KMS-11 (cell line): ENCODE measurements around the gene IFT25.

Source experiments
- H2AFZ ChIP-seq: fragments of 200-600 bp; sonication (generic); 2 replicates; pipeline ENCODE4 v1.6.1; 2016; ENCODE audit warnings: antibody characterized with exemption, mixed run types, low read depth
- H3K27ac ChIP-seq: fragments of 200-600 bp; sonication (generic); 2 replicates; pipeline ENCODE4 v1.6.1; 2016; ENCODE audit warnings: mild to moderate bottlenecking, mixed run types
- H3K27me3 ChIP-seq: fragments of 200-600 bp; sonication (generic); 2 replicates; pipeline ENCODE4 v1.6.1; 2017; ENCODE audit warnings: mild to moderate bottlenecking, low read depth, mixed run types, moderate library complexity; ENCODE audit not compliant: insufficient read depth
- H3K36me3 ChIP-seq: fragments of 200-600 bp; sonication (generic); 2 replicates; pipeline ENCODE4 v1.6.1; 2017; ENCODE audit warnings: mild to moderate bottlenecking, mixed run types; ENCODE audit not compliant: insufficient read depth
- H3K4me1 ChIP-seq: fragments of 200-600 bp; sonication (generic); 2 replicates; pipeline ENCODE4 v1.6.1; 2016; ENCODE audit warnings: mild to moderate bottlenecking, low read depth, mixed run types; ENCODE audit not compliant: poor library complexity, severe bottlenecking
- H3K4me2 ChIP-seq: fragments of 200-600 bp; sonication (generic); 2 replicates; pipeline ENCODE4 v1.7.0; 2016; ENCODE audit warnings: mild to moderate bottlenecking, mixed run types
- H3K4me3 ChIP-seq: fragments of 200-600 bp; sonication (generic); IDR thresholded peaks from 2 replicates; pipeline ENCODE4 v1.6.1; 2017; ENCODE audit warnings: low read depth, low read length, mixed read lengths; ENCODE audit not compliant: insufficient read depth
- H3K79me2 ChIP-seq: fragments of 200-600 bp; sonication (generic); 2 replicates; pipeline ENCODE4 v1.6.1; 2016; ENCODE audit warnings: low read depth, mixed run types; ENCODE audit not compliant: insufficient read depth
- H3K9ac ChIP-seq: fragments of 200-600 bp; sonication (generic); 2 replicates; pipeline ENCODE4 v1.6.1; 2016; ENCODE audit warnings: mild to moderate bottlenecking, mixed run types
- H4K20me1 ChIP-seq: fragments of 200-600 bp; sonication (generic); 2 replicates; pipeline ENCODE4 v1.6.1; 2016; ENCODE audit warnings: mild to moderate bottlenecking, mixed run types; ENCODE audit not compliant: insufficient read depth
- TF ChIP-seq, protein P1 (sequence below): fragments of 200-600 bp; sonication (generic); conservative IDR thresholded peaks from 2 replicates; pipeline ENCODE4 v1.6.1; 2017; ENCODE audit warnings: low read depth, mild to moderate bottlenecking, antibody characterized with exemption, low read length, moderate library complexity, mixed read lengths

Gene IFT25

DNA sequence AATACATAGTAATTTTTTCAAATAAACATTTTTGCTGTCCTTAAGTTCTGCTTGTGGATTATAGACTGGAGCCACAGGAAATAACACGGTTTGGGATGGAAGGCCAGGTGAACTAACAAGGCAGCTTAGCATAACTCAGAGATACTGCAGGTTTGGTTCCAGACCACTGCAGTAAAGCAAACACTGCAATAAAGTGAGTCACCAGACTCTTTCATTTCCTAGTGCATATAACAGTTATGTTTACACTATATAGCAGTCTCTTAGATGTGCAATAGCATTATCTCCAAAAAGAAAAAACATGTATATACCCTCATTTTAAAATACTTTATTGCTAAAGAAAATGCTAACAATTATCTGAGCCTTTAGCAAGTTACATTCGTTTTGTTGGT is 22.6 kb upstream of the IFT25 start:
- Histone ChIP-seq H3K4me2 (no peak overlapping the region), H4K20me1 (no peaks in the 10 kb centered on the region), H3K4me3 (no peak overlapping the region), H3K36me3 (no peaks in the 10 kb centered on the region), H3K79me2 (no peaks in the 10 kb centered on the region), H2AFZ (no peak overlapping the region), H3K27ac (no peak overlapping the region), H3K27me3 (no peaks in the 10 kb centered on the region), H3K4me1 (peaks cover 4% of the 10 kb centered on the region), H3K9ac (no peak overlapping the region)
- TF ChIP-seq, protein P1, sequence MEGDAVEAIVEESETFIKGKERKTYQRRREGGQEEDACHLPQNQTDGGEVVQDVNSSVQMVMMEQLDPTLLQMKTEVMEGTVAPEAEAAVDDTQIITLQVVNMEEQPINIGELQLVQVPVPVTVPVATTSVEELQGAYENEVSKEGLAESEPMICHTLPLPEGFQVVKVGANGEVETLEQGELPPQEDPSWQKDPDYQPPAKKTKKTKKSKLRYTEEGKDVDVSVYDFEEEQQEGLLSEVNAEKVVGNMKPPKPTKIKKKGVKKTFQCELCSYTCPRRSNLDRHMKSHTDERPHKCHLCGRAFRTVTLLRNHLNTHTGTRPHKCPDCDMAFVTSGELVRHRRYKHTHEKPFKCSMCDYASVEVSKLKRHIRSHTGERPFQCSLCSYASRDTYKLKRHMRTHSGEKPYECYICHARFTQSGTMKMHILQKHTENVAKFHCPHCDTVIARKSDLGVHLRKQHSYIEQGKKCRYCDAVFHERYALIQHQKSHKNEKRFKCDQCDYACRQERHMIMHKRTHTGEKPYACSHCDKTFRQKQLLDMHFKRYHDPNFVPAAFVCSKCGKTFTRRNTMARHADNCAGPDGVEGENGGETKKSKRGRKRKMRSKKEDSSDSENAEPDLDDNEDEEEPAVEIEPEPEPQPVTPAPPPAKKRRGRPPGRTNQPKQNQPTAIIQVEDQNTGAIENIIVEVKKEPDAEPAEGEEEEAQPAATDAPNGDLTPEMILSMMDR = no peak

DNA sequence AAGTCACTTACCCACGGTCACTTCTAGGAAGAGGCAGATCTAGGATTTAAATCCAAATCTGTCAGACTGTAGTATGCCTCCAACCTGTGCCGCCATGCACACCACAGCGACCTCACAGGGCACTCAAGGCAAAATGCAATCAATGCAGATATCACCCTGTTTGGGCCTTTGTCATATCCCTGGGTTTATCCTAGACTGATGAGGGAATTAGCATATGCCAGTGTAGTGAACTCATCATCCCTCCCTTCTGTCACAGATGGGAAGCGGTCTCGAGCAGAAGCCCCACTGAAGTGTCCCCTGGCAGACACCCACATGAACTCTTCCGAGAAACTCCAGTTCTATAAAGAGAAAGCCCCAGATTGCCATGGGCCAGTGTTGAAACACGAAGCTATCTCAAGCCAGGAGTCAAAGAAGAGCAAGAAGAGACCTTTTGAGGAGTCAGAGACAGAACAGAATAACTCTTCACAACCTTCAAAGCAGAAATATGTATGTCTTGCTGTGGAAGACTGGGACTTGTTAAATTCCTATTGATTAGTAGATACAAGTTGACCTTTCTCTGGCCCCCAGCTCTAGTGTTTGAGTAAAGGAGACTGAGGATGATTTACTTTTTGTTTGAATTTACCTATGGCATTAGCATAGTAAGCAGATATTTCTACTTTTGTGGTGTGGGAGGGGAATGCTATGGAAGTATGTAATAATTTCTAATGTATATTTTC is 22.1 kb upstream of the IFT25 start:
- Histone ChIP-seq H3K79me2 (no peaks in the 10 kb centered on the region), H3K4me3 (no peak overlapping the region), H3K4me1 (peaks cover 4% of the 10 kb centered on the region), H3K36me3 (no peaks in the 10 kb centered on the region), H3K27me3 (no peaks in the 10 kb centered on the region), H3K27ac (no peak overlapping the region), H3K9ac (no peak overlapping the region), H3K4me2 (no peak overlapping the region), H4K20me1 (no peaks in the 10 kb centered on the region), H2AFZ (no peak overlapping the region)
- TF ChIP-seq, protein P1 = no peak

DNA sequence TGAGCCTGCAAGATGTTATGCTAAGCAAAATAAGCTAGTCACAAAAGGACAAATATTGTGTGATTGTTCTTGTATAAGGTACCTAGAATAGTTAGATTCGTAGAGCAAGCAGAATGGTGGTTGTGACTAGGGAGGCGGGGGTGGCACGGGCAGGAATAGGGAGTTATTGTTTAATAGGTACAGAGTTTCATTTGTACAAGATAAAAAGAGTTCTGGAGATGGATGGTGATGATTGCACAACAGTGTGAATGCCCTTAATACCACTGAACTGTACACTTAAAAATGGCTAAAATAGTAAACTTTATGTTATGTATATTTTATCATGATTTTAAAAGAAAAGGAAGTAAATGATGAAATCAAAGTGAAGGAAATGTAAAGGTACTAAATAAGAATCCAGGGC is 21.3 kb upstream of the IFT25 start:
- H2AFZ ChIP-seq = no peak overlapping the region
- H3K4me2 ChIP-seq = no peak overlapping the region
- TF ChIP-seq, protein P1 = no peak
- no peak overlapping the region for H3K9ac ChIP-seq
- no peak overlapping the region for H3K27ac ChIP-seq
- no peaks in the 10 kb centered on the region for H4K20me1 ChIP-seq
- no peaks in the 10 kb centered on the region for H3K79me2 ChIP-seq
- peaks cover 4% of the 10 kb centered on the region for H3K4me1 ChIP-seq
- no peaks in the 10 kb centered on the region for H3K36me3 ChIP-seq
- no peaks in the 10 kb centered on the region for H3K27me3 ChIP-seq
- H3K4me3 ChIP-seq = no peak overlapping the region

DNA sequence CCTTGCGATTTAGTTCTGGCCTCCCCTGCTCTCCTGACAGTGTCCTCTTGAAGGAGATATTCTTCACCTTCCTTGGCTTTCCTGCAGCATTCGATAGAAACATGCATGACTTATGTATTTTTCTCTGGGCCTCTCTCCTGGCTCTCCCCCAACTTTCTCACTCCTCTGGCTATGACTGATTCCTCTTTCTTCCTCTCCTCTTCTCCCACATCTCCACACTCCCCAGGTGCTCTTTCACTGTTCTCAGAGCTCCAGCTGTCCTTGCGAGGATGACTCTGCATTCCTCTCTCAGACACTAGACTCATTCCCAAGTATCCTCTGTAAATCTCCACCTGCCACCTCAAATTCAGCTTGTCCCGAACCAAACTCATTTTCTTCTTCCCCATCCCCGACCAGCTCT is 18.6 kb upstream of the IFT25 start:
- H2AFZ ChIP-seq = no peak overlapping the region
- H3K4me1 ChIP-seq = peaks cover 4% of the 10 kb centered on the region
- no peaks in the 10 kb centered on the region for H3K27me3 ChIP-seq
- no peaks in the 10 kb centered on the region for H3K36me3 ChIP-seq
- no peak overlapping the region for H3K9ac ChIP-seq
- no peaks in the 10 kb centered on the region for H3K79me2 ChIP-seq
- H3K4me2 ChIP-seq = no peak overlapping the region
- no peak overlapping the region for H3K4me3 ChIP-seq
- TF ChIP-seq, protein P1 = no peak
- H4K20me1 ChIP-seq = no peaks in the 10 kb centered on the region
- H3K27ac ChIP-seq = no peak overlapping the region
